B cell (primary cell): ENCODE measurements around the gene C9orf152. TPM values are rescaled to one million over a fixed set of nuclear protein-coding genes. Genes with fewer than 3 reads are reported as not detected.

Experiments
- ATAC-seq: fragments of 200-7000 bp; cut with Tn5 transposase; one replicate; pipeline ENCODE4 v1.10.0; 2021; ENCODE audit warnings: low read depth, mild to moderate bottlenecking, moderate number of reproducible peaks, moderate library complexity
- CTCF ChIA-PET: fragments of 350-600 bp; sonication (Branson Sonifier 250); formaldehyde crosslinking; loops from one replicate; lab custom pipeline; 2021; ENCODE audit warnings: antibody characterized with exemption, inconsistent platforms; lab: Charles Lee
- POLR2A ChIA-PET: fragments of 350-600 bp; sonication (Branson Sonifier 250); formaldehyde crosslinking; loops from one replicate; lab custom pipeline; 2021; ENCODE audit warnings: antibody characterized with exemption; lab: Charles Lee
- DNase-seq: peaks from one replicate; pipeline ENCODE4 v3.0.0; 2013
- H2AFZ ChIP-seq: 2 replicates; pipeline ENCODE4 v1.6.1; 2012; ENCODE audit warnings: mild to moderate bottlenecking, low read depth, low read length; ENCODE audit not compliant: insufficient read depth, poor library complexity, severe bottlenecking
- H3K27ac ChIP-seq, 2 donors: 1 replicate in 1 of 2; 2 replicates in 1 of 2; pipeline ENCODE4 v1.5.1; 2012 to 2013; ENCODE audit warnings: low read length in 2 of 2, mild to moderate bottlenecking in 2 of 2, moderate library complexity in 1 of 2
- H3K27me3 ChIP-seq, 4 experiments: fragments of 200-600 bp in 1 of 4; sonication (generic) in 1 of 4; replicated peaks in 1 of 4; 1 replicate in 2 of 4; 2 replicates in 2 of 4; pipeline versions ENCODE4 v1.6.1 to v1.7.0; 2013 to 2016; ENCODE audit warnings: low read length in 3 of 4, mild to moderate bottlenecking in 2 of 4, mixed read lengths in 1 of 4, moderate library complexity in 1 of 4; ENCODE audit not compliant: insufficient read depth in 4 of 4, control insufficient read depth in 3 of 4; ENCODE audit errors: control extremely low read depth in 1 of 4
- H3K36me3 ChIP-seq, 2 experiments: replicated peaks in 1 of 2; 1 replicate in 1 of 2; 2 replicates in 1 of 2; pipeline versions ENCODE4 v1.6.1 to v1.7.1; 2013; ENCODE audit warnings: low read length in 1 of 2; ENCODE audit not compliant: insufficient read depth in 2 of 2, control insufficient read depth in 1 of 2; ENCODE audit errors: control extremely low read depth in 1 of 2, extremely low read depth in 1 of 2
- H3K4me1 ChIP-seq, 2 donors: fragments of 200-600 bp in 1 of 2; sonication (generic) in 1 of 2; 1 replicate in 1 of 2; 2 replicates in 1 of 2; pipeline versions ENCODE4 v1.5.1 to v1.6.1; 2013 to 2017; ENCODE audit warnings: low read length in 2 of 2; ENCODE audit not compliant: control insufficient read depth in 2 of 2, insufficient read depth in 2 of 2
- H3K4me2 ChIP-seq: replicated peaks from 2 replicates; pipeline ENCODE3; 2012; ENCODE audit warnings: mild to moderate bottlenecking, low read depth, low read length; ENCODE audit not compliant: poor library complexity, severe bottlenecking
- H3K4me3 ChIP-seq, 5 experiments: fragments of 200-600 bp in 1 of 5; sonication (generic) in 1 of 5; 1 replicate in 3 of 5; 2 replicates in 2 of 5; pipeline versions ENCODE4 v1.5.1 to v1.7.0; 2011 to 2016; ENCODE audit warnings: low read length in 4 of 5, mild to moderate bottlenecking in 4 of 5, low read depth in 2 of 5, control low read depth in 1 of 5, moderate library complexity in 1 of 5; ENCODE audit not compliant: insufficient read depth in 1 of 5; ENCODE audit errors: control extremely low read depth in 1 of 5, extremely low read depth in 1 of 5
- H3K79me2 ChIP-seq: fragments of 200-600 bp; sonication (generic); one replicate; pipeline ENCODE4 v1.6.0; 2016; ENCODE audit warnings: low read length; ENCODE audit not compliant: control insufficient read depth, insufficient read depth
- H3K9ac ChIP-seq: fragments of 200-600 bp; sonication (generic); 2 replicates; pipeline ENCODE4 v1.6.1; 2017; ENCODE audit warnings: mild to moderate bottlenecking, low read length, moderate library complexity
- H3K9me3 ChIP-seq, 3 donors: one replicate each; pipeline versions ENCODE4 v1.6.1 to v1.7.1; 2013; ENCODE audit warnings: low read length in 2 of 3; ENCODE audit not compliant: control insufficient read depth in 2 of 3, insufficient read depth in 1 of 3; ENCODE audit errors: control extremely low read depth in 1 of 3
- H4K20me1 ChIP-seq: 2 replicates; pipeline ENCODE4 v1.6.0; 2012; ENCODE audit warnings: mild to moderate bottlenecking, low read length; ENCODE audit not compliant: insufficient read depth, control insufficient read depth, poor library complexity, severe bottlenecking
- H3K27ac Mint-ChIP-seq: one replicate; pipeline ENCODE4 v1.8.0; 2021; ENCODE audit warnings: mixed read lengths
- H3K27me3 Mint-ChIP-seq: one replicate; pipeline ENCODE4 v1.8.0; 2021; ENCODE audit warnings: mixed read lengths
- H3K4me1 Mint-ChIP-seq: one replicate; pipeline ENCODE4 v1.8.0; 2021; ENCODE audit warnings: mixed read lengths
- H3K4me3 Mint-ChIP-seq: one replicate; pipeline ENCODE4 v1.8.0; 2021; ENCODE audit warnings: mixed read lengths
- H3K9me3 Mint-ChIP-seq: one replicate; pipeline ENCODE4 v1.8.0; 2022; ENCODE audit warnings: mixed read lengths; ENCODE audit not compliant: insufficient read depth
- CTCF ChIP-seq: fragments of 200-600 bp; IDR thresholded peaks from one replicate; pipeline ENCODE4 v1.8.0; 2022; ENCODE audit warnings: antibody characterized with exemption, mild to moderate bottlenecking
- EZH2 ChIP-seq: IDR thresholded peaks from 2 replicates; pipeline ENCODE4 v1.6.1; 2012; ENCODE audit warnings: borderline replicate concordance, low read depth, mild to moderate bottlenecking, moderate library complexity, low read length; ENCODE audit not compliant: insufficient read depth, poor library complexity, severe bottlenecking
- WGBS: methylation state at CpG from one replicate; pipeline ENCODE4 v1.1.5; 2013; ENCODE audit warnings: missing lambda C conversion rate; ENCODE audit not compliant: insufficient coverage; 5-methylcytosine and 5-hydroxymethylcytosine counted together
- intact Hi-C: fragments of 100-400 bp; cut with micrococcal nuclease; formaldehyde crosslinking; loops from one replicate; pipeline ENCODE4 v1.10.0; 2022
- polyA plus RNA-seq: library from polyadenylated mRNA; depleted of rRNA; stranded (reverse); fragments of >200 nt; gene quantifications from 2 replicates; pipeline ENCODE4 v1.2.3, GENCODE V29; 2012
- total RNA-seq, 2 donors: library from RNA; stranded (reverse); fragments of 120-200 nt in 1 of 2; gene quantifications; 1 replicate in 1 of 2; 2 replicates in 1 of 2; pipeline versions ENCODE4 v1.2.3 to v1.2.4, GENCODE V29; 2013 to 2022

The C9orf152 gene
- total and polyA plus RNA-seq, 2 donors (not counting 1 experiment from before 2014, with no cell fraction given) = not detected

GRCh38 chr9:110173322-110173642, 34.7 kb downstream of the C9orf152 start:
- H3K27me3 Mint-ChIP-seq = no peaks in the 10 kb centered on the region
- Histone ChIP-seq H3K79me2 (peaks cover 8% of the 10 kb centered on the region), H3K27me3 (no peaks in the 10 kb centered on the region), H2AFZ (no peak overlapping the region), H4K20me1 (peaks cover 25% of the 10 kb centered on the region), H3K4me2 (no peak overlapping the region), H3K36me3 (peaks cover 2 to 39% of the 10 kb centered on the region in 2 experiments), H3K4me1 (no peaks in the 10 kb centered on the region), H3K9me3 (peaks cover 0 to 9% (median 0%) of the 10 kb centered on the region in 3 donors), H3K4me3 (no peak overlapping the region), H3K27ac (no peak overlapping the region), H3K9ac (no peak overlapping the region)
- no peak for ATAC-seq
- H3K4me3 Mint-ChIP-seq = no peak overlapping the region
- peaks cover 21% of the 10 kb centered on the region for H3K4me1 Mint-ChIP-seq
- ChIA-PET CTCF (interaction anchor here (0.7 to 1.7 kb wide), 4 partner anchors 10 to 270 kb away, joined by 3 to 5 read pairs (median 3); no protein-coding TSS in a partner anchor), POLR2A (interaction anchor here (0.7 kb wide), 1 partner anchor 25 kb away, joined by 3 read pairs; no protein-coding TSS in a partner anchor)
- TF ChIP-seq EZH2 (no peak), CTCF (no peak)
- intact Hi-C loops = no loop called here
- DNase-seq = no peak
- 31% methylated on average over 4 of the region's 7 CpGs for WGBS
- no peak overlapping the region for H3K27ac Mint-ChIP-seq
- no peaks in the 10 kb centered on the region for H3K9me3 Mint-ChIP-seq

GRCh38 chr9:110170357-110171257, 37.4 kb downstream of the C9orf152 start:
- Mint-ChIP-seq H3K27me3 (no peaks in the 10 kb centered on the region), H3K4me1 (peaks cover 31% of the 10 kb centered on the region), H3K27ac (peak overlapping the region; percentile 22), H3K9me3 (no peaks in the 10 kb centered on the region), H3K4me3 (no peak overlapping the region)
- Histone ChIP-seq H3K9me3 (peaks cover 0 to 9% (median 0%) of the 10 kb centered on the region in 3 donors), H3K9ac (no peak overlapping the region), H3K79me2 (peaks cover 16% of the 10 kb centered on the region), H4K20me1 (peaks cover 50% of the 10 kb centered on the region), H2AFZ (no peak overlapping the region), H3K4me2 (no peak overlapping the region), H3K27me3 (no peaks in the 10 kb centered on the region), H3K4me1 (no peaks in the 10 kb centered on the region), H3K4me3 (no peak overlapping the region), H3K27ac (no peak overlapping the region), H3K36me3 (peaks cover 2 to 61% of the 10 kb centered on the region in 2 experiments)
- ChIA-PET CTCF (interaction anchor here (1.0 to 1.5 kb wide), 3 partner anchors 9 to 14 kb away, joined by 3 to 5 read pairs (median 5); no protein-coding TSS in a partner anchor), POLR2A (interaction anchor here (0.6 kb wide), 1 partner anchor 72 kb away, joined by 3 read pairs; no protein-coding TSS in a partner anchor)
- 96% methylated on average over 7 of the region's 9 CpGs for WGBS
- intact Hi-C loops = no loop called here
- DNase-seq (no peak), ATAC-seq (no peak)
- TF ChIP-seq EZH2 (no peak), CTCF (no peak)
